Measurements from ENCODE around the gene GFOD1. TPM values are rescaled to one million over a fixed set of nuclear protein-coding genes. Genes with fewer than 3 reads are reported as not detected.
A peak's percentile ranks its signal among the peaks of the same experiment; 100 is the strongest.

The GFOD1 gene
- total RNA-seq, 1 experiment from 2014 or later, result 6.1 TPM

GRCh38 chr6:13419422-13420195 lies 67.8 kb downstream of the GFOD1 start:
- Histone ChIP-seq H3K79me2 (ENCODE audit: insufficient read depth, low read length) (no peaks in the 10 kb centered on the region; the same call in 1 of the 2 replicates), H3K27me3 (ENCODE audit: insufficient read depth, low read length) (no peaks in the 10 kb centered on the region), H3K23me2 (ENCODE audit: insufficient read length, low read depth, low read length, poor library complexity, severe bottlenecking) (no peaks in the 10 kb centered on the region), H3K4ac (ENCODE audit: low read depth, low read length) (no peak overlapping the region), H3K9me3 (ENCODE audit: control insufficient read depth, low read depth, low read length) (no peaks in the 10 kb centered on the region), H2AK5ac (ENCODE audit: insufficient read length, low read length) (no peak overlapping the region), H2BK20ac (ENCODE audit: low read depth, low read length, poor library complexity, severe bottlenecking) (no peak overlapping the region), H3K14ac (ENCODE audit: insufficient read depth, low read length) (no peak overlapping the region), H2BK12ac (ENCODE audit: insufficient read length, low read depth, low read length) (no peak overlapping the region), H2AFZ (ENCODE audit: low read length) (no peak overlapping the region), H2BK120ac (ENCODE audit: low read depth, low read length, poor library complexity, severe bottlenecking) (no peak overlapping the region), H4K91ac (ENCODE audit: insufficient read length, low read depth, low read length) (no peak overlapping the region), H2BK5ac (ENCODE audit: insufficient read length, low read length) (no peak overlapping the region), H4K20me1 (ENCODE audit: control insufficient read depth, insufficient read depth, insufficient read length) (no peaks in the 10 kb centered on the region), H3T11ph (ENCODE audit: low read length) (no peak overlapping the region), H2BK15ac (ENCODE audit: low read depth, low read length) (no peak overlapping the region), H3K4me2 (ENCODE audit: insufficient read depth, insufficient read length, low read length) (no peak overlapping the region), H3K56ac (ENCODE audit: insufficient read length, low read depth, low read length) (no peak overlapping the region), H3K18ac (ENCODE audit: insufficient read length, low read depth, low read length) (no peak overlapping the region), H4K5ac (ENCODE audit: insufficient read length, low read depth, low read length) (no peak overlapping the region), H3K27ac (ENCODE audit: insufficient read length, low read depth, low read length) (no peak overlapping the region), H3K23ac (ENCODE audit: insufficient read length, low read depth, low read length) (no peak overlapping the region), H4K8ac (replicated peaks; ENCODE audit: insufficient read length, low read depth, low read length) (no peak overlapping the region), H3K9ac (ENCODE audit: extremely low read depth, insufficient read length, low read length) (no peak overlapping the region), H3K4me1 (ENCODE audit: insufficient read depth, low read length) (peaks cover 24% of the 10 kb centered on the region; the same call in 1 of the 2 replicates), H3K79me1 (ENCODE audit: insufficient read depth, low read depth, low read length, poor library complexity, severe bottlenecking) (no peaks in the 10 kb centered on the region)
- no peaks in the 10 kb centered on the region; a peak in 1 of 5 replicates for H3K9me3 Mint-ChIP-seq
- peak; percentile 23 for DNase-seq
- no peak overlapping the region for H3K4me3 Mint-ChIP-seq
- no CpG with 5 or more reads among the region's 26 CpGs for WGBS (ENCODE audit: extremely low coverage, insufficient read length, low lambda C conversion rate)
- no peak for TF ChIP-seq CTCF (conservative IDR thresholded peaks at IDR 0.05)
- H3K36me3 Mint-ChIP-seq (ENCODE audit: insufficient read depth in 1 of 3, low read depth in 3 of 3), result peaks cover 0 to 5% (median 0%) of the 10 kb centered on the region in 3 experiments; a peak in 3 of 7 replicates
- H3K27ac Mint-ChIP-seq, result peak overlapping the region in 2 of 3 experiments; percentile 73 to 83; a peak in 4 of 7 replicates
- no peaks in the 10 kb centered on the region for H3K27me3 Mint-ChIP-seq (ENCODE audit: low read depth)
- peaks cover 55 to 68% of the 10 kb centered on the region in 2 experiments for H3K4me1 Mint-ChIP-seq
